Loucy (cell line): ENCODE measurements around the gene NOVA2.

Source experiments
- H2AFZ ChIP-seq: fragments of 200-600 bp; sonication (generic); 2 replicates; pipeline ENCODE4 v1.6.0; 2016; ENCODE audit warnings: antibody characterized with exemption, mild to moderate bottlenecking, low read length, moderate library complexity
- H3F3A ChIP-seq: fragments of 200-600 bp; 2 replicates; pipeline ENCODE4 v1.6.0; 2016; ENCODE audit warnings: antibody characterized with exemption, low read depth, mild to moderate bottlenecking
- H3K27me3 ChIP-seq: fragments of 200-600 bp; sonication (generic); 2 replicates; pipeline ENCODE4 v1.6.1; 2014; ENCODE audit warnings: low read length, mild to moderate bottlenecking; ENCODE audit not compliant: insufficient read depth, poor library complexity, severe bottlenecking
- H3K36me3 ChIP-seq: fragments of 200-600 bp; sonication (generic); 2 replicates; pipeline ENCODE4 v1.6.1; 2016; ENCODE audit warnings: low read length; ENCODE audit not compliant: insufficient read depth
- H3K4me1 ChIP-seq: fragments of 200-600 bp; sonication (generic); 2 replicates; pipeline ENCODE4 v1.5.1; 2014; ENCODE audit warnings: low read length, mild to moderate bottlenecking; ENCODE audit not compliant: insufficient read depth, poor library complexity, severe bottlenecking
- H3K4me2 ChIP-seq: fragments of 200-600 bp; sonication (generic); 2 replicates; pipeline ENCODE4 v1.6.0; 2014; ENCODE audit warnings: antibody characterized with exemption, low read length, low read depth, mild to moderate bottlenecking; ENCODE audit not compliant: poor library complexity, severe bottlenecking
- H3K4me3 ChIP-seq: fragments of 200-600 bp; sonication (generic); 2 replicates; pipeline ENCODE4 v1.5.1; 2014; ENCODE audit warnings: low read length, mild to moderate bottlenecking, mixed read lengths; ENCODE audit not compliant: poor library complexity, severe bottlenecking
- H3K79me2 ChIP-seq: fragments of 200-600 bp; sonication (generic); 2 replicates; pipeline ENCODE4 v1.6.1; 2014; ENCODE audit warnings: low read length; ENCODE audit not compliant: insufficient read depth
- H3K9ac ChIP-seq: fragments of 200-600 bp; sonication (generic); 2 replicates; pipeline ENCODE4 v1.6.0; 2014; ENCODE audit warnings: mild to moderate bottlenecking, low read depth, low read length, moderate library complexity; ENCODE audit not compliant: poor library complexity, severe bottlenecking
- H3K9me2 ChIP-seq: fragments of 200-600 bp; sonication (generic); replicated peaks from 2 replicates; pipeline ENCODE4 v1.6.1; 2016; ENCODE audit warnings: low read depth, low read length, mixed read lengths
- H3K9me3 ChIP-seq: fragments of 200-600 bp; sonication (generic); 2 replicates; pipeline ENCODE4 v1.6.1; 2014; ENCODE audit warnings: mild to moderate bottlenecking, antibody characterized with exemption, low read length, low read depth; ENCODE audit not compliant: insufficient read depth
- H4K20me1 ChIP-seq: fragments of 200-600 bp; sonication (generic); 2 replicates; pipeline ENCODE4 v1.6.0; 2014; ENCODE audit warnings: antibody characterized with exemption, low read length, mild to moderate bottlenecking; ENCODE audit not compliant: insufficient read depth, poor library complexity, severe bottlenecking
- CTCF ChIP-seq: fragments of 200-600 bp; sonication (generic); conservative IDR thresholded peaks from 2 replicates; pipeline ENCODE4 v1.5.1; 2014; ENCODE audit warnings: mild to moderate bottlenecking, antibody characterized with exemption, low read length
- EZH2phosphoT487 ChIP-seq: fragments of 200-600 bp; IDR thresholded peaks from 2 replicates; pipeline ENCODE4 v1.6.1; 2018; ENCODE audit warnings: antibody characterized with exemption, mild to moderate bottlenecking, moderate library complexity, borderline replicate concordance

Gene NOVA2

GRCh38 chr19:45922281-45922680 lies 51.4 kb downstream of the NOVA2 start:
- Histone ChIP-seq H3K4me1 (no peaks in the 10 kb centered on the region), H3K79me2 (no peaks in the 10 kb centered on the region), H3F3A (no peaks in the 10 kb centered on the region), H3K36me3 (no peaks in the 10 kb centered on the region), H3K9me3 (no peaks in the 10 kb centered on the region), H4K20me1 (no peaks in the 10 kb centered on the region), H3K4me3 (no peak overlapping the region), H3K4me2 (no peak overlapping the region), H3K27me3 (no peaks in the 10 kb centered on the region), H2AFZ (no peak overlapping the region), H3K9ac (no peak overlapping the region), H3K9me2 (no peaks in the 10 kb centered on the region)
- TF ChIP-seq CTCF = peak; percentile 53
- no peak for TF ChIP-seq EZH2phosphoT487

GRCh38 chr19:45920458-45920857 lies 53.2 kb downstream of the NOVA2 start:
- no peaks in the 10 kb centered on the region for H4K20me1 ChIP-seq
- no peaks in the 10 kb centered on the region for H3K9me3 ChIP-seq
- H3K4me2 ChIP-seq = no peak overlapping the region
- H3K36me3 ChIP-seq = no peaks in the 10 kb centered on the region
- no peaks in the 10 kb centered on the region for H3K27me3 ChIP-seq
- H3K9me2 ChIP-seq = no peaks in the 10 kb centered on the region
- no peak overlapping the region for H2AFZ ChIP-seq
- H3K4me1 ChIP-seq = no peaks in the 10 kb centered on the region
- no peaks in the 10 kb centered on the region for H3F3A ChIP-seq
- H3K79me2 ChIP-seq = no peaks in the 10 kb centered on the region
- TF ChIP-seq EZH2phosphoT487 = no peak
- TF ChIP-seq CTCF = no peak
- H3K9ac ChIP-seq = no peak overlapping the region
- no peak overlapping the region for H3K4me3 ChIP-seq

GRCh38 chr19:45919678-45920077 lies 54.0 kb downstream of the NOVA2 start:
- Histone ChIP-seq H3K9me2 (no peaks in the 10 kb centered on the region), H3K4me3 (no peak overlapping the region), H3K9ac (no peak overlapping the region), H4K20me1 (no peaks in the 10 kb centered on the region), H3F3A (no peaks in the 10 kb centered on the region), H2AFZ (0 out of 2 replicates have a peak overlapping the region, but pooled peaks have one; percentile 35), H3K36me3 (no peaks in the 10 kb centered on the region), H3K4me2 (no peak overlapping the region), H3K9me3 (no peaks in the 10 kb centered on the region), H3K4me1 (no peaks in the 10 kb centered on the region), H3K27me3 (no peaks in the 10 kb centered on the region), H3K79me2 (no peaks in the 10 kb centered on the region)
- TF ChIP-seq CTCF (no peak), EZH2phosphoT487 (no peak)
